NCI-H510A treated with DMSO at 0.1 percent for 48 hours (cell line): ENCODE data around the gene PIH1D1.
A peak's percentile ranks its signal among the peaks of the same experiment; 100 is the strongest.

Source experiments
- DNase-seq: peaks from one replicate; lab custom pipeline; 2025; lab: John Stamatoyannopoulos, UW

PIH1D1 gene

GRCh38 chr19:49451430-49452181 is at the start of gene PIH1D1:
Gene PIH1D1, minus strand, starts transcription at chr19:49451814. Its CDS starts 240 bp downstream, at chr19:49451574.
- DNase-seq = peak; percentile 98

- no peak for DNase-seq
Measured at GRCh38 chr19:49499030-49499670, 47.5 kb upstream of the PIH1D1 start.

GRCh38 chr19:49498475-49498874 is 46.9 kb upstream of the PIH1D1 start:
- DNase-seq = no peak

- no peak for DNase-seq
Measured at GRCh38 chr19:49497789-49498103, 46.1 kb upstream of the PIH1D1 start.

GRCh38 chr19:49497047-49497788 is 45.6 kb upstream of the PIH1D1 start:
- DNase-seq = peak; percentile 18

GRCh38 chr19:49496574-49497008 is 45.0 kb upstream of the PIH1D1 start:
- no peak for DNase-seq

GRCh38 chr19:49492573-49493405 is 41.2 kb upstream of the PIH1D1 start:
- DNase-seq = peak; percentile 17

- DNase-seq = no peak
Measured at GRCh38 chr19:49491804-49492572, 40.4 kb upstream of the PIH1D1 start.

GRCh38 chr19:49491030-49491803 is 39.6 kb upstream of the PIH1D1 start:
- DNase-seq = no peak

GRCh38 chr19:49490287-49491029 is 38.8 kb upstream of the PIH1D1 start:
- DNase-seq = no peak

GRCh38 chr19:49489601-49490167 is 38.1 kb upstream of the PIH1D1 start:
- no peak for DNase-seq

GRCh38 chr19:49488863-49489537 is 37.4 kb upstream of the PIH1D1 start:
- no peak for DNase-seq

GRCh38 chr19:49488046-49488862 is 36.6 kb upstream of the PIH1D1 start:
- no peak for DNase-seq

- DNase-seq = peak; percentile 98
Measured at GRCh38 chr19:49487277-49488045, 35.8 kb upstream of the PIH1D1 start, which contains the start of gene RPL13A. Gene RPL13A, plus strand, starts transcription at chr19:49487608. Its CDS starts 22 bp downstream, at chr19:49487630.

GRCh38 chr19:49486710-49487276 is 35.2 kb upstream of the PIH1D1 start:
- no peak for DNase-seq

GRCh38 chr19:49486232-49486631 is 34.6 kb upstream of the PIH1D1 start:
- DNase-seq = no peak
